Activated effector memory CD4-positive, alpha-beta T cell treated with Interleukin-2 at 50 U/mL for 16 hours (primary cell): ENCODE measurements around the gene PNKD.
"Not testable (repeated sequence)": the region's sequence is repeated elsewhere in the genome, so short reads cannot be mapped to it uniquely, and the experiment has no call there.

Source experiments
- DNase-seq: peaks from one replicate; pipeline ENCODE4 v3.0.0-alpha.2; 2020

The PNKD gene

GRCh38 chr2:218293715-218294429, 23.6 kb downstream of the PNKD start:
- no peak for DNase-seq

GRCh38 chr2:218294430-218295022, 24.2 kb downstream of the PNKD start:
- no peak for DNase-seq

- DNase-seq = no peak
Measured at GRCh38 chr2:218295029-218295428, 24.7 kb downstream of the PNKD start.

- no peak for DNase-seq
Measured at GRCh38 chr2:218296200-218296599, 25.9 kb downstream of the PNKD start.

- DNase-seq = no peak
Measured at GRCh38 chr2:218296847-218297246, 26.5 kb downstream of the PNKD start.

GRCh38 chr2:218298314-218298875, 28.1 kb downstream of the PNKD start:
- DNase-seq = no peak

- DNase-seq = no peak
Measured at GRCh38 chr2:218300141-218300540, 29.8 kb downstream of the PNKD start.

GRCh38 chr2:218301176-218301819, 31.0 kb downstream of the PNKD start:
- DNase-seq = peak; percentile 78

GRCh38 chr2:218305383-218305782, 35.1 kb downstream of the PNKD start:
- DNase-seq = no peak

- no peak for DNase-seq
Measured at GRCh38 chr2:218306184-218306920, 36.0 kb downstream of the PNKD start.

GRCh38 chr2:218307415-218308090, 37.2 kb downstream of the PNKD start:
- DNase-seq = no peak

- no peak for DNase-seq
Measured at GRCh38 chr2:218310853-218311540, 40.7 kb downstream of the PNKD start.

GRCh38 chr2:218311541-218312266, 41.4 kb downstream of the PNKD start:
- DNase-seq = not testable (repeated sequence)

GRCh38 chr2:218312267-218312756, 42.0 kb downstream of the PNKD start:
- DNase-seq = no peak

GRCh38 chr2:218313356-218313755, 43.0 kb downstream of the PNKD start:
- DNase-seq = no peak

GRCh38 chr2:218314764-218315163, 44.4 kb downstream of the PNKD start:
- DNase-seq = not testable (repeated sequence)

GRCh38 chr2:218315397-218315796, 45.1 kb downstream of the PNKD start:
- no peak for DNase-seq

- DNase-seq = no peak
Measured at GRCh38 chr2:218317303-218317630, 46.9 kb downstream of the PNKD start.

- no peak for DNase-seq
Measured at GRCh38 chr2:218317835-218318234, 47.5 kb downstream of the PNKD start.

GRCh38 chr2:218318241-218318640, 47.9 kb downstream of the PNKD start:
- DNase-seq = no peak

GRCh38 chr2:218319813-218320365, 49.6 kb downstream of the PNKD start:
- no peak for DNase-seq
